Trophoblast cell (in vitro differentiated cells and primary cell): Measurements from ENCODE around the gene DGCR6L.
"Not testable (repeated sequence)": the region's sequence is repeated elsewhere in the genome, so short reads cannot be mapped to it uniquely, and the experiment has no call there.

Experiments used
- DNase-seq, 2 donors: peaks; one replicate each; pipeline ENCODE4 v3.0.0-alpha.2; 2016
- H2AFZ ChIP-seq: 2 replicates; pipeline ENCODE4 v1.6.1; 2013; ENCODE audit warnings: low read length, moderate library complexity, mild to moderate bottlenecking; ENCODE audit not compliant: insufficient read depth, poor library complexity
- H2AK5ac ChIP-seq: 2 replicates; pipeline ENCODE4 v1.6.1; 2013; ENCODE audit warnings: mild to moderate bottlenecking, low read length
- H2BK120ac ChIP-seq: 2 replicates; pipeline ENCODE4 v1.6.1; 2013; ENCODE audit warnings: low read length, mild to moderate bottlenecking, moderate library complexity; ENCODE audit not compliant: insufficient read depth, poor library complexity
- H2BK12ac ChIP-seq: 2 replicates; pipeline ENCODE4 v1.6.1; 2013; ENCODE audit warnings: mild to moderate bottlenecking, low read length, moderate library complexity
- H2BK5ac ChIP-seq: 2 replicates; pipeline ENCODE4 v1.6.1; 2013; ENCODE audit warnings: low read length, low read depth, moderate library complexity, mild to moderate bottlenecking; ENCODE audit not compliant: poor library complexity
- H3K14ac ChIP-seq: 2 replicates; pipeline ENCODE4 v1.6.1; 2013; ENCODE audit warnings: mild to moderate bottlenecking, low read length
- H3K18ac ChIP-seq: 2 replicates; pipeline ENCODE4 v1.6.1; 2013; ENCODE audit warnings: mild to moderate bottlenecking, low read length
- H3K23ac ChIP-seq: 2 replicates; pipeline ENCODE4 v1.6.1; 2013; ENCODE audit warnings: low read length
- H3K27ac ChIP-seq: 2 replicates; pipeline ENCODE4 v1.5.1; 2013; ENCODE audit warnings: low read depth, mild to moderate bottlenecking, inconsistent platforms, low read length, moderate library complexity
- H3K27me3 ChIP-seq: 2 replicates; pipeline ENCODE4 v1.6.1; 2013; ENCODE audit warnings: inconsistent platforms, mild to moderate bottlenecking, low read length, moderate library complexity; ENCODE audit not compliant: insufficient read depth
- H3K36me3 ChIP-seq, 2 experiments: 1 replicate in 1 of 2; 2 replicates in 1 of 2; pipeline ENCODE4 v1.6.1; 2013; ENCODE audit warnings: low read length in 2 of 2, mild to moderate bottlenecking in 2 of 2, moderate library complexity in 1 of 2; ENCODE audit not compliant: insufficient read depth in 2 of 2, control insufficient read depth in 1 of 2
- H3K4ac ChIP-seq: 2 replicates; pipeline ENCODE4 v1.6.1; 2013; ENCODE audit warnings: low read depth, mild to moderate bottlenecking, low read length, moderate library complexity
- H3K4me1 ChIP-seq, 2 experiments: 1 replicate in 1 of 2; 2 replicates in 1 of 2; pipeline ENCODE4 v1.6.1; 2013; ENCODE audit warnings: low read length in 2 of 2, mild to moderate bottlenecking in 2 of 2, moderate library complexity in 1 of 2; ENCODE audit not compliant: insufficient read depth in 2 of 2, control insufficient read depth in 1 of 2
- H3K4me2 ChIP-seq: 2 replicates; pipeline ENCODE4 v1.6.1; 2013; ENCODE audit warnings: inconsistent platforms, mild to moderate bottlenecking, low read length, moderate library complexity
- H3K4me3 ChIP-seq: 2 replicates; pipeline ENCODE4 v1.5.1; 2013; ENCODE audit warnings: mild to moderate bottlenecking, low read depth, low read length, inconsistent platforms
- H3K79me1 ChIP-seq: one replicate; pipeline ENCODE4 v1.6.1; 2013; ENCODE audit warnings: low read length
- H3K79me2 ChIP-seq: 2 replicates; pipeline ENCODE4 v1.6.1; 2013; ENCODE audit warnings: low read length, mild to moderate bottlenecking; ENCODE audit not compliant: control insufficient read depth, insufficient read depth, poor library complexity
- H3K9ac ChIP-seq: 2 replicates; pipeline ENCODE4 v1.6.1; 2013; ENCODE audit warnings: mild to moderate bottlenecking, low read length
- H3K9me3 ChIP-seq: 2 replicates; pipeline ENCODE4 v1.6.1; 2013; ENCODE audit warnings: low read depth, mild to moderate bottlenecking, control low read depth, inconsistent platforms, low read length; ENCODE audit not compliant: insufficient read depth
- H4K12ac ChIP-seq: 2 replicates; pipeline ENCODE4 v1.6.1; 2013; ENCODE audit warnings: low read depth, mild to moderate bottlenecking, low read length, moderate library complexity
- H4K8ac ChIP-seq: 2 replicates; pipeline ENCODE4 v1.6.1; 2013; ENCODE audit warnings: low read depth, mild to moderate bottlenecking, low read length, moderate library complexity
- H4K91ac ChIP-seq: one replicate; pipeline ENCODE4 v1.6.1; 2013; ENCODE audit warnings: low read depth, mild to moderate bottlenecking, low read length, moderate library complexity
- WGBS: extraction: QIAGEN DNeasy Blood & Tissue Kit; methylation state at CpG from one replicate; pipeline ENCODE4 v1.1.7; 2013; ENCODE audit warnings: missing lambda C conversion rate; ENCODE audit not compliant: insufficient read length, insufficient coverage; ENCODE audit errors: extremely low coverage; 5-methylcytosine and 5-hydroxymethylcytosine counted together

Gene DGCR6L

DNA sequence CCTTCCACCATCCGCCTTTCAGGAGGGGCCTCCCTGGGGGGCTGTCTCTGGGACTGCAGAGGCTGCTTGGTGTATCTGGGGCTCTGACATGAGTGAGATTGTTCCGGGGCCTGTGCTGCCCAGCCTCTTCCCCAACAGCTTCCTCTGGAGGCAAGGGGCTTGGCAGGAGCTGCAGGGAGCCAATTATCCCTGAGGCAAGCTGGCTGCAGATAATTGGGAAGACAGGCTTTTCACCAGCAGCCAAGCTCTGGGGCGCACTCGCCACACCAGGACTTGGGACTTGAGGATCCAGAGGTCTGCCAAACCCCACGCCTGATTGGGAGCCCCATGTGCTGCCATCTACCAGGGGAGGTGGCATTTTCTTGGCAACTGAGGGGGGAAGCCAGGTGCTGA, 36.2 kb downstream of the DGCR6L start:
- H3K4ac ChIP-seq, result no peak overlapping the region
- H3K27ac ChIP-seq, result no peak overlapping the region
- H3K9me3 ChIP-seq, result peaks cover 2% of the 10 kb centered on the region
- no peak overlapping the region for H3K14ac ChIP-seq
- no peaks in the 10 kb centered on the region for H3K79me2 ChIP-seq
- no peak overlapping the region for H4K8ac ChIP-seq
- no peak overlapping the region for H4K91ac ChIP-seq
- no peak overlapping the region for H3K4me2 ChIP-seq
- no peak overlapping the region for H3K18ac ChIP-seq
- no peak overlapping the region for H2AFZ ChIP-seq
- H3K79me1 ChIP-seq, result no peaks in the 10 kb centered on the region
- no peak overlapping the region for H3K4me3 ChIP-seq
- H3K23ac ChIP-seq, result no peak overlapping the region
- H3K36me3 ChIP-seq, result no peaks in the 10 kb centered on the region
- no peak overlapping the region for H2BK120ac ChIP-seq
- H2BK5ac ChIP-seq, result no peak overlapping the region
- WGBS, result no CpG with 5 or more reads among the region's 5 CpGs
- no peak overlapping the region for H2AK5ac ChIP-seq
- H2BK12ac ChIP-seq, result no peak overlapping the region
- H3K4me1 ChIP-seq, result no peaks in the 10 kb centered on the region
- no peak overlapping the region for H4K12ac ChIP-seq
- no peak overlapping the region for H3K9ac ChIP-seq
- no peaks in the 10 kb centered on the region for H3K27me3 ChIP-seq
- DNase-seq, result no peak

DNA sequence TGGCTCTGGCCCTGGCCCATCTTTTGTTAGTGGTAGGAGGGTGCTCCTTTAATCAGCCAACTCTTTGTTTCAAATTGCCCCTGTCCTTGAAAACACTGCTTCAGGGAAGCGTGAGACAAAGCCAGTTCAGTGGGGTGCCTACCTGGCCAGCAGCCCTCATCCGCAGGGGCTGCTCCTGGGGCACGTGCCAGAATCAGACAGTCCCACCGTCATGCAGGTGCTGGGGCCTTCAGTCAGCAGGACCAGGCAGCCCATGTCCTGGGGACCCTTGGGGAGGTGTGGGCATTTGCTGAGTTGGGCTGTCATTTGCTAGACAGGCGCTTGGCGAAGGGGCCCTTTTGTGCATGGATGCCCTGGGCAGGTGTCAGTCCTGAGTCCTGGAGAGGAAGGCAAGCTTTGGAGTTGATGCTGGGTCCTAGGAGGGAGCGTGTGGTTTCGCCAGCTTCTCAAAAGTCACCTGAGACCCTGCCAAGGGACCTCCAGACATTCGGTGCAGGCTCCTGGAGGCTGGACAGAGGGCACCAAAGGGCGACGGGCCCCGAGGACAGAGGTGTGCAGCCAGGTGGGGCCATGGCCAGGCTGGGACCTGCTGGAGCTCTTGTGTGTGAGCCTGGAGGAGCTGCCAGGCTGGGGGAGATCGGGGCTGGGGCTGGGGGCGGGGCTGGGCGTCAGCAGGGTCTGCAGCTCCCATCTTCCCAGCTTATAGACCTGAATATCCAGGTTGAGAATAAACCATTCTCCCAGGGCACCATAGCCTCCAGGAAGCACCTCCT, 36.8 kb downstream of the DGCR6L start:
- no peak for DNase-seq
- no peaks in the 10 kb centered on the region for H3K79me1 ChIP-seq
- no peak overlapping the region for H3K9ac ChIP-seq
- no peak overlapping the region for H3K18ac ChIP-seq
- H3K27me3 ChIP-seq, result no peaks in the 10 kb centered on the region
- H4K12ac ChIP-seq, result no peak overlapping the region
- H3K4me2 ChIP-seq, result no peak overlapping the region
- H3K79me2 ChIP-seq, result no peaks in the 10 kb centered on the region
- no peak overlapping the region for H3K27ac ChIP-seq
- no peak overlapping the region for H2BK12ac ChIP-seq
- H3K14ac ChIP-seq, result no peak overlapping the region
- no peak overlapping the region for H2AK5ac ChIP-seq
- H2AFZ ChIP-seq, result no peak overlapping the region
- H3K4me1 ChIP-seq, result no peaks in the 10 kb centered on the region
- WGBS, result no CpG with 5 or more reads among the region's 15 CpGs
- peaks cover 2% of the 10 kb centered on the region for H3K9me3 ChIP-seq
- H4K91ac ChIP-seq, result no peak overlapping the region
- H3K4me3 ChIP-seq, result no peak overlapping the region
- H2BK5ac ChIP-seq, result no peak overlapping the region
- no peak overlapping the region for H3K4ac ChIP-seq
- no peaks in the 10 kb centered on the region for H3K36me3 ChIP-seq
- H4K8ac ChIP-seq, result no peak overlapping the region
- H2BK120ac ChIP-seq, result no peak overlapping the region
- no peak overlapping the region for H3K23ac ChIP-seq

DNA sequence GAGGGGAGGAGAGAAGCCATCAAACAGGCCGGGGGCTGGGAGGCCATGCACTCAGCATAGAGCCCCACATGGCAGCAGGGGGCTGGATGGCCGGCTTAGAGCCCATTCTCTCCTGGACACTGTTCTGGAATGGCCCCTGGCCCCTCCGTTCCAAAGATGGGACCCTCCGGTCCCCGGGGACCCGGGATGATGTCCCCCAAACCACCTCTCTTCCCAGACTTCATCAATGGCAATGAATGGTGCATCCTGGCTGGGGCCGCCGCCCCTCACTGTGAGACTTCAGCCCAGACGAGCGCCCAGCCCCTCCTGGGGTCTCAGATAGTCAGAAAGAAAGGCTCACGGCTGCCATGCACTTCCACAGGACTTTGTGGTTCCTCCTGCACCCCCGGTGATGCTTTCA, 38.0 kb downstream of the DGCR6L start:
- no peak overlapping the region for H2BK12ac ChIP-seq
- H4K12ac ChIP-seq, result no peak overlapping the region
- H3K14ac ChIP-seq, result no peak overlapping the region
- no peaks in the 10 kb centered on the region for H3K79me2 ChIP-seq
- H3K27ac ChIP-seq, result no peak overlapping the region
- H3K9me3 ChIP-seq, result peaks cover 2% of the 10 kb centered on the region
- H4K8ac ChIP-seq, result no peak overlapping the region
- no peak overlapping the region for H3K4me3 ChIP-seq
- H3K27me3 ChIP-seq, result no peaks in the 10 kb centered on the region
- H3K18ac ChIP-seq, result no peak overlapping the region
- H2BK5ac ChIP-seq, result no peak overlapping the region
- no peak overlapping the region for H2AK5ac ChIP-seq
- H3K36me3 ChIP-seq, result no peaks in the 10 kb centered on the region
- no peak overlapping the region for H2AFZ ChIP-seq
- no peaks in the 10 kb centered on the region for H3K79me1 ChIP-seq
- H3K23ac ChIP-seq, result no peak overlapping the region
- H3K4me2 ChIP-seq, result no peak overlapping the region
- no peak overlapping the region for H3K4ac ChIP-seq
- H3K9ac ChIP-seq, result no peak overlapping the region
- DNase-seq, result no peak
- H2BK120ac ChIP-seq, result no peak overlapping the region
- H4K91ac ChIP-seq, result no peak overlapping the region
- no peaks in the 10 kb centered on the region for H3K4me1 ChIP-seq
- no CpG with 5 or more reads among the region's 12 CpGs for WGBS

DNA sequence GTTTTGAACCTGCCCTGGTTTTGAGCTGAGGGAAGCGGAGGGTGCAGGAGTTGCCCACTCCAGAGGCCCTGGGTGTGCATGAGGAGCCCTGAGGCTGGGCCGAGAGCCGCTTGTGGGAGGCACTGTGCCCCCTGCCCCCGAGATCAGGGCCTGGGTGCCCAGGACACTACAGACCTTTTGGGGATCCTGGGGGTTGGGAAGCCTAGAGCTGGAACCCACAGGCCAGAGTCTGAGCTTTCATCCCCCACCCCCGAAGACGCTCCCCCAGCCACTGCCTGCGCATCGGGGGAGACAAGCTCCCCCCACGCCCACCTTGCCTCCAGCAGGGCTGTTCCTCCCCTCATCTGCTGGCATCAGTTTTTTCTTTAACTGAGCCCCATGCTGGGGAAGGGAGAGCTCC, 38.4 kb downstream of the DGCR6L start:
- H2BK5ac ChIP-seq, H3K27me3 ChIP-seq, H3K18ac ChIP-seq, H3K14ac ChIP-seq, H3K4me2 ChIP-seq, H3K23ac ChIP-seq, H4K91ac ChIP-seq, H4K8ac ChIP-seq, H3K4me1 ChIP-seq, H3K36me3 ChIP-seq, H3K4me3 ChIP-seq, H2BK12ac ChIP-seq, H2AFZ ChIP-seq, DNase-seq, H2AK5ac ChIP-seq, H3K9ac ChIP-seq, H4K12ac ChIP-seq, H2BK120ac ChIP-seq, H3K79me1 ChIP-seq, H3K9me3 ChIP-seq, H3K4ac ChIP-seq, H3K27ac ChIP-seq, H3K79me2 ChIP-seq: not testable (repeated sequence)
- WGBS, result no CpG with 5 or more reads among the region's 9 CpGs
